ENCODE measurements around the gene RNPS1.

- TF ChIP-seq, protein P1, sequence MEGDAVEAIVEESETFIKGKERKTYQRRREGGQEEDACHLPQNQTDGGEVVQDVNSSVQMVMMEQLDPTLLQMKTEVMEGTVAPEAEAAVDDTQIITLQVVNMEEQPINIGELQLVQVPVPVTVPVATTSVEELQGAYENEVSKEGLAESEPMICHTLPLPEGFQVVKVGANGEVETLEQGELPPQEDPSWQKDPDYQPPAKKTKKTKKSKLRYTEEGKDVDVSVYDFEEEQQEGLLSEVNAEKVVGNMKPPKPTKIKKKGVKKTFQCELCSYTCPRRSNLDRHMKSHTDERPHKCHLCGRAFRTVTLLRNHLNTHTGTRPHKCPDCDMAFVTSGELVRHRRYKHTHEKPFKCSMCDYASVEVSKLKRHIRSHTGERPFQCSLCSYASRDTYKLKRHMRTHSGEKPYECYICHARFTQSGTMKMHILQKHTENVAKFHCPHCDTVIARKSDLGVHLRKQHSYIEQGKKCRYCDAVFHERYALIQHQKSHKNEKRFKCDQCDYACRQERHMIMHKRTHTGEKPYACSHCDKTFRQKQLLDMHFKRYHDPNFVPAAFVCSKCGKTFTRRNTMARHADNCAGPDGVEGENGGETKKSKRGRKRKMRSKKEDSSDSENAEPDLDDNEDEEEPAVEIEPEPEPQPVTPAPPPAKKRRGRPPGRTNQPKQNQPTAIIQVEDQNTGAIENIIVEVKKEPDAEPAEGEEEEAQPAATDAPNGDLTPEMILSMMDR (conservative IDR thresholded peaks at IDR 0.05; ENCODE audit: low read depth, low read length): no peak
- TF ChIP-seq SMC3 (IDR thresholded peaks at IDR 0.05; ENCODE audit: low read depth, low read length): no peak
- TF ChIP-seq POLR2A (IDR thresholded peaks at IDR 0.05; ENCODE audit: low read depth, low read length): no peak
- TF ChIP-seq CEBPB (IDR thresholded peaks at IDR 0.05; ENCODE audit: low read depth, low read length): no peak
Observed at GRCh38 chr16:2209258-2210008, 58.5 kb downstream of the RNPS1 start.

All from IMR-90 (cell line).